K562 treated with DMSO at 1 percent for 24 hours (cell line): ENCODE measurements around the gene SNX17. TPM values are rescaled to one million over a fixed set of nuclear protein-coding genes. Genes with fewer than 3 reads are reported as not detected.

Experiments
- total RNA-seq: library from RNA; unstranded; fragments of 300-600 nt; gene quantifications from 2 replicates; pipeline ENCODE4 v1.2.3, GENCODE V29; 2022; ENCODE audit warnings: low read depth; ENCODE audit not compliant: insufficient read depth

SNX17 gene, protein sequence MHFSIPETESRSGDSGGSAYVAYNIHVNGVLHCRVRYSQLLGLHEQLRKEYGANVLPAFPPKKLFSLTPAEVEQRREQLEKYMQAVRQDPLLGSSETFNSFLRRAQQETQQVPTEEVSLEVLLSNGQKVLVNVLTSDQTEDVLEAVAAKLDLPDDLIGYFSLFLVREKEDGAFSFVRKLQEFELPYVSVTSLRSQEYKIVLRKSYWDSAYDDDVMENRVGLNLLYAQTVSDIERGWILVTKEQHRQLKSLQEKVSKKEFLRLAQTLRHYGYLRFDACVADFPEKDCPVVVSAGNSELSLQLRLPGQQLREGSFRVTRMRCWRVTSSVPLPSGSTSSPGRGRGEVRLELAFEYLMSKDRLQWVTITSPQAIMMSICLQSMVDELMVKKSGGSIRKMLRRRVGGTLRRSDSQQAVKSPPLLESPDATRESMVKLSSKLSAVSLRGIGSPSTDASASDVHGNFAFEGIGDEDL
- 89.8 and 91.5 TPM in 2 replicates for total RNA-seq

DNA sequence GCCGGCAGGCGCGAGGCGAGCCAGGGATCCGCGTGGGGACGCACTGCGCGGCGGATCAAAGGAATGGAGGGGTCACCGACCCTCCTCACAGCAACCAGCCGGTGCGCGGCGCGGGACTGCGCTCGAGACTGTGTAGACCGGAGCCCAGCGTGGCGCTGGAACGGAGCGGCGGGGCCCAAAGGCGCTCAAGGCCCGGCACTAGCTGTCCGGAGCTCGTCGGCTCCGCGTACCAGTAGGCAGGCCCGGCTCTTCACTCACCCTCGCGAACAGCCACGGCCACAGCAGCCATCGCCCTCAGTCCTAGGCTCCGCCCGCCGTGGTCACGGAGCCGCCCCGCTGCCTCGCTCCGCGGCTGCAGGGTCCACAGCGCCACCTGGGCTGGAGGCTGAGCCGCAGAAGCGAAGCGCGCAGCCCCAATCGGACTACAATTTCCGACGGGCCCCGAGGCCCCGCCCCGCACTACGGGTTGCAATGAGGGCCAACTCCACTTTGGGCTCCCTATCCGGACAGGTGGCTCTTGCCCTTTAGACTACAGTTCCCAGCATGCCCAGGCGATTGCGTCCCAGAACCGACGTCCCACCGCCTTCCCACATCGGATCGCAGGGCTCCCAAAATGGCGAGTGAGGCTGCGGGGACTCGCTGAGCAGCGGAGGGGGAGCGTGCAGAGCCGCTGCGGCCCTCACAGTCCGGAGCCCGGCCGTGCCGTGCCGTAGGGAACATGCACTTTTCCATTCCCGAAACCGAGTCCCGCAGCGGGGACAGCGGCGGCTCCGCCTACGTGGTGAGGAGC lies at the start of gene SNX17, which contains the start of gene EIF2B4:
Gene SNX17, plus strand, starts transcription at position 591 of the 790 bp plus-strand sequence. Its CDS starts 128 bp downstream, at position 719.
Gene EIF2B4, minus strand, starts transcription at position 313 of the 790 bp plus-strand sequence. Its CDS starts 24 bp downstream, at position 289.

DNA sequence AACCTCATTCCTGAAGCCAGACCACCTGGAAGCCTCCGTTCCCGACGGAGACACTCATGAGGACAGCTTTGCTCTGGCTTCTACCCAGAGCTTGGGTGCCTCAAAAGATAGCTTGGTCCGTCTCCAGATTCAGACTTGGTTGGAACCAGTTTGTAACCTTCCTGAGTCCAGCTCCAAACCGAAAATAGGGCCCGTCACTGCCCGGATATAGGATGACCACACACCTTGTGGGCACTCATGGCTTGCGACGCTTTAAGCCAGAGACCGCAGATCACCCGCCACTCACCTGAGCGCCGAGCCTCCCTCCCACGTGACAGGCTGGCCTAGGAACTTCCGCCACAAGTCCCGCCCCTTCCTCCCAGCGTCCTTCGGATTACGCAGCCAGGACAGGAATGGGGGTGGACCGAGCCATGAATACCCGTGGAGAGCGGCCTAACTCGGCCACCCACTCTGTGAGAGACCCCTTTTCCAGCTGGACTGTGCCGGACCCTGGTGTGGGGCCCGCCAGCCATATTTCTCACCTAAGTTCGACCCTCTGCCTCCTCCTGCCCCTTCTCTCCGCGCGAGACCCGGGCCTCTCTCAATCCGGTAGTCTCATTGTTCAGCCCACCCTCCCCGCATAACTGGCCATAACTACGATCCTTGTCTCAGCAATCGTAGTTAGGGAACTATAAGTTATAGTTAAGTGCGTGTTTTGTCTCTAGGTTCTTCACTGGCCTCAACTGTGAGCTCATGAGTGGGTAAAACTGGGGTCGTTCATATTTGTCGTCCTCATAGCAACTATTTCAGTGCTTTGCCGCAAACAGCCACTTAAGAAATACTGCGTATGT lies 47.4 kb upstream of the SNX17 start, which contains the start of gene MPV17:
Gene MPV17, minus strand, starts transcription at position 332 of the 830 bp plus-strand sequence. CDS start 580 bp downstream, outside the sequence.

DNA sequence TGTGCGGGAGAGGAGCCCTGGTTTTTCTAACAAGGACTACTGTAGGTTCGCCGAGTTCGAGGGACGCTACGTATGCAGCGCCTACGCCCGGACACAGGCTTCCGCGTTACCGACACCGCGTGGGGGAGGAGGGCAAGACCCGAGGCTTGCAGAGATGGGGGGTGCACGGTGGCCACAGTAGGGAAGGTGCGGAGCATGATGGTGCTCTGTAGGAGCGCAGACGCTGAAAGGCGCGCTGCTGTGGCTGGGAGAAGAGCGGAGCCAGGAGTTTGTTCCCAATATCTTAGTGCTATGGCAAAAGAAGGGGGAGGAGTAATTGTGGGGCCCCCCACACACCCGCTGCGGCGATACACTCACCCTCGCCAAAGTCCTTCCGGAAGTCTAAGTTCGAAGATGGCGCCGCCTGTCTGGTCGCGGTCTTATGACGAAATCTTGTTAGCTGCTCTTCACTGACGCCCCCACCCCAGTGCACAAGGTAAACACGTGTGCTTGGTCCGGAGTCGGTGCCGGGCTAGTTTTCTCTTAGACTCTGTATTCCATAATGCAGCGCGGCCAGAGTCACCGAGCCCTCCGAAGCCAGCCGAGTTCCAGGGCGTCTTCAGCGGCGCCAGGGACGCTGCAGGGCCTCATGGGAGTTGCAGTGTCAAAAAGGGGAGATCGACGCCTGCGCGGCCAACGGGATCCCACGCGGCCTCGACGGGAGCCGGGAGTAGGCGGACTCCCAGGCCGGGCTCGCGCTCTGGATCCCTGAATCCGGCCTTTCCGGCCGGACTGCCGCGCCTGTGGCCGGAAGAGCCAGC lies 13.8 kb upstream of the SNX17 start, which contains the start of gene GTF3C2:
Gene GTF3C2, minus strand, starts transcription at position 383 of the 800 bp plus-strand sequence. CDS start 13,210 bp downstream, outside the sequence.

DNA sequence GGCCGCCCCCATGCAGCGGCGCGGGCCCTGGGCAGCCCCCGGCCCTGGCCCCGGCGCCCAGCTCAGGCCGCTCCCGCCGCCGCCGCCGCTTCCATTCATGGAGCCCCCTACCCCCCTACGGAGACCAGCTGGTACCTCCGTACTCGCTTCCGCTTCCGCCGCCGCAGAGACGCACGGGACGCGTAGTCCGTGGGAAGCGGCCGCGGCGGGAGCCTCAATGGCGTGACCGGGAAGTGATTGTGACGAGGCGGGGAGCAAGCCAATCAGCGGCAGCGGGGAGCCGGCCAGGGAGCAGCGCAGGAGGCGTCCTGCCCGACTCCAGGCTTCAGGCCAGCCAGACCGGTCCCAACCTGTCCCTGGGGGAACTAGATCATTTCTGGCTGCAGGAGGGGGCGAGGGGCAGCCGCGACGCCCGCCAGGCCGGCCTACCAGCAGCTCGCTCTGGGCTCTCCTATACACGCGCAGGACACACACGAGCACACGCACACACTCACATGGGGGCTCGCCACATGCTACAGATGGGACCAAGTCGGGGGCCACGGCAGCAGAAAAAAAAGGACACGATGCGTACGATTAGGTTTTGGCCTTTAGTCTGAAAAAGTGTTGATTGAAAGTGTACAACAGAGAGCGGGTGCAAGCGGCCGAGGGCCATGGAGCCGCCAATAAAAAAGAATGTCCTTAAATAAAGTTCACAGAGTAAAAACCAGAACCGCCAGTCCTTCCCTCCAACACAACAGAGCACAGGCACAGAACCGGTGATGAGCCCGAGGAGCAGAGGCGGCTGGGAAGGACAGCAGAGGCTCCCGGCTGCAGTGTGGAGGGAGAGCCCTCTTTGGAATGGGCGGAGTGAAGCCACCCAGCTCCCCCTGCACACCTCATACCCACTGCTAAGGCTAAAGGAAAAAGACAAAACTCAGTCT lies 10.5 kb downstream of the SNX17 start, which contains the start of gene ZNF513:
Gene ZNF513, minus strand, starts transcription at position 109 of the 920 bp plus-strand sequence. CDS start 208 bp downstream, outside the sequence.

DNA sequence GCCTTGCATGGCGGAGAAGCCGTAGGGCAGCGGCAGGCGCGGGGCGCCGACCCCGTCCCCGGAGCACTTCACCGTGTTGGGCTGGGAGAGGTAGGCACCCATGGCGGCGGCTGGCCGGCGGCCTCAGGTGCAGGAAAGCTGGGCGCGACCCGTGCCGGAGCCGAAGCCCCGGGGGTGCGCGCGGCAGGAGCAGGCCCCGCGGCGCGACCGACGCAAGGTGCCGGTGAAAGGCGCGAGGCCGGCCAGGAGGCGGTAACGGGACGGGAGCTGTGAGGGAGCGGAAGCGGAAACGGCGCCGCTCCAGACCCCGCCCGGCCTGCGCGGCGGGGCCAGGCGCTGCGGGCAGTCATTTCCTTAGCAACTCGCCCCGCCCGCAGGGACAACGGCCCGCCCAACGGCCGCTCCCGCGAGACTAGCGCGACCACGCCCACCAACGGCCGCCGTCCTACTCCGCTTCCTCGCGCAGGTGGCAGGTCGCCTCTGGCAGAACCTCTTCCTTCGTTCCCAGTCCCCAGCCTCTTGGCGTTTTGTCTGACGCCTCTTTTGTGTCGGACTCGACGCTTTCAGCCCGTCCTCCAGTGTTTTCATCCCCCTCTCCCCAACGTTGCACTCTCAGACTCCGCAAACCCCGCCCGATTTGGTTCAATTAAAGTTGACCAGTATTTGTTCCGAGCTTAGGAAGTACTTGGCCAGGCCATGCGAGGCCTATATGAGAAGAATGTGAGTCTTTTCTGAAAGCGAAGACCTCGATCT lies 39.1 kb downstream of the SNX17 start, which contains the start of gene PPM1G:
Gene PPM1G, minus strand, starts transcription at position 271 of the 753 bp plus-strand sequence. Its CDS starts 169 bp downstream, at position 102.

Other genes with a start within 250 kb of the SNX17 start
- gene ABHD1, start 246.8 kb upstream of the SNX17 start, total RNA-seq = 0.23 and 0.66 TPM in 2 replicates
- gene PREB, start 236.0 kb upstream of the SNX17 start, total RNA-seq = 102 and 109 TPM in 2 replicates
- gene PRR30, start 231.2 kb upstream of the SNX17 start, total RNA-seq = not detected in 2 replicates
- not detected in 2 replicates for gene TCF23, start 221.6 kb upstream of the SNX17 start, total RNA-seq
- 99.2 and 103 TPM in 2 replicates for gene ATRAID, start 158.6 kb upstream of the SNX17 start, total RNA-seq
- 34.1 and 34.6 TPM in 2 replicates for gene SLC5A6, start 158.3 kb upstream of the SNX17 start, total RNA-seq
- 45.7 and 49.5 TPM in 2 replicates for gene CAD, start 153.2 kb upstream of the SNX17 start, total RNA-seq
- gene SLC30A3, start 107.6 kb upstream of the SNX17 start, total RNA-seq = 2.3 and 2.8 TPM in 2 replicates
- 0.30 TPM in 1 of 2 replicates, not detected in the other for gene DNAJC5G, start 95.2 kb upstream of the SNX17 start, total RNA-seq
- not detected in 2 replicates for gene TRIM54, start 88.2 kb upstream of the SNX17 start, total RNA-seq
- gene UCN, start 62.2 kb upstream of the SNX17 start, total RNA-seq = 5.5 and 11.2 TPM in 2 replicates
- gene MPV17, start 47.5 kb upstream of the SNX17 start, total RNA-seq = 64.7 and 77.2 TPM in 2 replicates
- gene GTF3C2, start 13.9 kb upstream of the SNX17 start, total RNA-seq = 48.9 and 53.5 TPM in 2 replicates
- 60.9 and 61.9 TPM in 2 replicates for gene EIF2B4, start 278 bp upstream of the SNX17 start, total RNA-seq
- 16.2 and 19.4 TPM in 2 replicates for gene ZNF513, start 10.1 kb downstream of the SNX17 start, total RNA-seq
- 120 and 121 TPM in 2 replicates for gene PPM1G, start 39.0 kb downstream of the SNX17 start, total RNA-seq
- gene NRBP1, start 58.0 kb downstream of the SNX17 start, total RNA-seq = 68.5 and 71.1 TPM in 2 replicates
- 2.4 and 3.1 TPM in 2 replicates for gene KRTCAP3, start 71.8 kb downstream of the SNX17 start, total RNA-seq
- 11.7 and 13.2 TPM in 2 replicates for gene IFT172, start 119.1 kb downstream of the SNX17 start, total RNA-seq
- 26.3 and 28.8 TPM in 2 replicates for gene FNDC4, start 124.6 kb downstream of the SNX17 start, total RNA-seq
- 0.52 TPM in 1 of 2 replicates, not detected in the other for gene GCKR, start 126.2 kb downstream of the SNX17 start, total RNA-seq
- 27.7 and 28.1 TPM in 2 replicates for gene ZNF512, start 212.4 kb downstream of the SNX17 start, total RNA-seq